Activated T-cell treated with anti-CD3 and anti-CD28 coated beads for 24 hours (primary cell): Measurements from ENCODE around the gene LYRM9.
"Not testable (repeated sequence)": the region's sequence is repeated elsewhere in the genome, so short reads cannot be mapped to it uniquely, and the experiment has no call there.

Source experiments
- DNase-seq: peaks from one replicate; pipeline ENCODE4 v3.0.0-alpha.2; 2020; ENCODE audit warnings: low read depth

The LYRM9 gene

GRCh38 chr17:27839571-27840405, 53.4 kb downstream of the LYRM9 start:
- DNase-seq = not testable (repeated sequence)

- DNase-seq = not testable (repeated sequence)
Observed at GRCh38 chr17:27838607-27839006, 54.6 kb downstream of the LYRM9 start.

- DNase-seq = not testable (repeated sequence)
Observed at GRCh38 chr17:27837769-27838168, 55.4 kb downstream of the LYRM9 start.

- no peak for DNase-seq
Observed at GRCh38 chr17:27836651-27837050, 56.5 kb downstream of the LYRM9 start.

- no peak for DNase-seq
Observed at GRCh38 chr17:27834571-27834970, 58.6 kb downstream of the LYRM9 start.

- no peak for DNase-seq
Observed at GRCh38 chr17:27832831-27833230, 60.3 kb downstream of the LYRM9 start.

- not testable (repeated sequence) for DNase-seq
Observed at GRCh38 chr17:27829888-27830287, 63.3 kb downstream of the LYRM9 start.

GRCh38 chr17:27829143-27829711, 63.9 kb downstream of the LYRM9 start:
- DNase-seq = not testable (repeated sequence)
